Measurements from ENCODE around the gene MTG1. TPM values are rescaled to one million over a fixed set of nuclear protein-coding genes. Genes with fewer than 3 reads are reported as not detected.

MTG1 gene, protein sequence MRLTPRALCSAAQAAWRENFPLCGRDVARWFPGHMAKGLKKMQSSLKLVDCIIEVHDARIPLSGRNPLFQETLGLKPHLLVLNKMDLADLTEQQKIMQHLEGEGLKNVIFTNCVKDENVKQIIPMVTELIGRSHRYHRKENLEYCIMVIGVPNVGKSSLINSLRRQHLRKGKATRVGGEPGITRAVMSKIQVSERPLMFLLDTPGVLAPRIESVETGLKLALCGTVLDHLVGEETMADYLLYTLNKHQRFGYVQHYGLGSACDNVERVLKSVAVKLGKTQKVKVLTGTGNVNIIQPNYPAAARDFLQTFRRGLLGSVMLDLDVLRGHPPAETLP
- polyA plus RNA-seq (ENCODE audit: low read depth in 6 of 6) = 10 to 100 TPM; 41.1 to 82.6 (median 47.3) TPM

DNA sequence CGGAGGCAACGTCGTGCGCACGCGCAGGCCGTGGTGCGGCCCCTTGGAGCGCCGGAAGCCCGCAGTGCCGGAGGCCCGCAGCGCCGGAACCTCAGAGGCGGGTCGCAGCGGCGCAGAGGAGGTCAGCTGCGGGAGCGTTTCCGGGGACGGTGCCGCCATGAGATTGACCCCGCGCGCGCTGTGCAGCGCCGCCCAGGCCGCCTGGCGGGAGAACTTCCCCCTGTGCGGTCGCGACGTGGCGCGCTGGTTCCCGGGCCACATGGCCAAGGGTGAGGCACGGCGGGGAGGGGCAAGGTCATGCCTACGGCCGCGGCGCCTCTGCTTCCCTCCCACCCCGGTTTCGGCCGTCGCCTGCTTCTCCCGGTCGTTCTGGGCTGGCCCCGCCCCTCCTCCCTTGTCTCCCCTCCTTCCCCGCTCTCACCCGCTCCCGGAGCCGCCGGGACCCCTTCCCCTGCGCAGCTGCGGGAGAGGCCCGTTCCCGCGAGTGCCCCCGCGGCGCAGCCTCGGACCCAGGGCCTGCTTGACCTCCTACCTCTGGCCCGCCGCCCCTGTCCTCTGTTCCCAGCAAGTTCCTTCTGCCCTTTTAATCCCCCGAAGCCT lies at the start of gene MTG1:
Gene MTG1 (plus strand): TSS at position 94 of the 600 bp plus-strand sequence. CDS start 64 bp downstream, at position 158.
- Mint-ChIP-seq H3K27me3 (no peaks in the 10 kb centered on the region), H3K4me3 (peak within 1 kb of the TSS; percentile 82 to 95 (median 90)), H3K36me3 (no peaks in the 10 kb centered on the region), H3K27ac (peak within 1 kb of the TSS; percentile 72 to 95 (median 90)), H3K9me3 (no peaks in the 10 kb centered on the region), H3K4me1 (peaks cover 35 to 62% (median 57%) of the 10 kb centered on the region in 3 donors)
- peak; percentile 94 for DNase-seq
- peak; percentile 63 to 67 for ATAC-seq (ENCODE audit: low read depth in 2 of 2)

DNA sequence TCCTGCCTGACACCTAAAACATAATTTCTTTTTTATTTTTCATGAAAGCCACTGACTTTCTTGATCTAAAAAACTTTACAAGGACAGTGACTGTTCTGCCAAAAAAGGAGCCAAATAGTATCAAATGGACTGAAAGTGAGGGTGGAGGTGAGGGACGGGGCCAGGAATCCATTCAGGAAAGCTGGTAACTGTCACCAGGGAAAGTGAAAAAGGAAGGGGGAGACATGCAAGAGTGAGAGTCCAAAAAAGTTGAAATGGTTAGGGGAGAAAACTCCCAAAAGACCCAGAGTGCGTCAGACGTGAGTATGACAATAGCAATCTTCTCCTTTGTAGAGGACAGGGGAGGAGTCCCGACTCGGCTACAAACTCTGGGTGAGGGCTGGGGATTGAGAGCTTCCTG lies 49.7 kb upstream of the MTG1 start:
- no peaks in the 10 kb centered on the region for H3K36me3 Mint-ChIP-seq
- peaks cover 36 to 59% (median 53%) of the 10 kb centered on the region in 3 donors for H3K27me3 Mint-ChIP-seq
- no peak for ATAC-seq (ENCODE audit: low read depth in 2 of 2)
- DNase-seq = no peak
- H3K4me1 Mint-ChIP-seq = peaks cover 10 to 21% (median 13%) of the 10 kb centered on the region in 3 donors
- H3K9me3 Mint-ChIP-seq = peaks cover 0 to 3% (median 0%) of the 10 kb centered on the region in 7 donors
- no peak overlapping the region for H3K4me3 Mint-ChIP-seq
- no peak overlapping the region for H3K27ac Mint-ChIP-seq

DNA sequence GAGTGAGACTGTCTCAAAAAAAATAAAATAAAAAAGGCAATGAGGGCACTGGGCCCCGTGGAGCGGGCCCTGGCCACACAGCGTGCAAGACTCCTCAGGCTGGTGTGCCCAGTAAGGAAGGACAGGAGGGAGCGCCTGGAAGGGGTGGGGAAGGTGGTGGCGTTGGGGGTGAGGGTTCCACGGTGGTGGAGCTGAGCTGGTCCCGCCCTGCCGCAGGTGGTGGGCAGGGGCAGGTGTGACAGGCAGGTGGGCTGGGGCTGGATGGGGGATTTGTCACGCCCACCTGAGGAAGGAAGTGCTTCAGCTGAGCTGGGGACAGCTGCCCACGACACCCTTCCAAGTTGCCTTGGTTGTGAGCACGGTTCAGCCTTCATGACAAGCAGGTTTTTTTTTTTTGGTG lies 47.5 kb upstream of the MTG1 start:
- Mint-ChIP-seq H3K9me3 (peaks cover 0 to 3% (median 0%) of the 10 kb centered on the region in 7 donors), H3K4me1 (peaks cover 10 to 24% (median 14%) of the 10 kb centered on the region in 3 donors), H3K36me3 (no peaks in the 10 kb centered on the region), H3K27ac (no peak overlapping the region), H3K4me3 (no peak overlapping the region), H3K27me3 (peaks cover 31 to 54% (median 53%) of the 10 kb centered on the region in 3 donors)
- DNase-seq (no peak), ATAC-seq (ENCODE audit: low read depth in 2 of 2) (no peak)

DNA sequence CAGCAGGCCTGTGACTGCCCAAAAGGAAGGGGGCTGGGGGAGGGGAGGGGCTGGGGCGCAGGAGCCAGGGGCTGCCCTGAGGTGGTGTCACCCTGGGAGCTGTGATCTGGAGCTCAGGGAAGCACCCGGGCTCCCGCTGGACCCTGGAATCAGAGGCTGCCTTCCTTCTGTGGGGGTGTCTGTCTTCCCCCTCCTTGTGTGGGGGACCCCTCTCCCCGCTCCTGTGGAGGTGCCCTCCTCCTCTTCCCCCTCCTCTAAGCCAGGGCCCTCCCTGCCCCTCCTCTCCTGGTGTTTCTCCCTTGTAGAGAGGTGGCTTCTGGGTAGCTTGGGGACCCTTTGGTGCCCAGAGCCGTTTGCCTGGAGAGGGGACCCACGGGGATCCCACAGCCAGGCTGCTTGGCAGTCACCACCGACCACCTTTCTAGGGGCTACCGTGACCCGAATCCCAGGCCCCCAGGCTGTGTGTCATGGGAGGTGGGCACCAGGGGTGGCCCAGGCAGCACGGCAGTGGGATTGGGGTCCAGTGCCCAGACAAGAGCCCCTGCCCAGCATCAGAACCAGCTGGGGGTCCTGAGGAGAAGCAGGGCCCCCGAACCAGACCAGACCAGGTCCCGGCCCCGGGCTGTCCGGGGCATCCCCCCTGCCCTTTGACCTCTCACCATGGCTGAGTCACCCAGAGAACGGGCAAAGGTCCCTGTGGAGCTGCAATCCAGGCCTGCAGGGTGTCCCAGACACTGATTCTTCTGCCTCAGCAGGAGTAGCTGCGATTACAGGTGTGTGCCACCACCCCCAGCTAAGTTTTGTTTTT lies 46.0 kb upstream of the MTG1 start:
- Mint-ChIP-seq H3K9me3 (peaks cover 0 to 3% (median 0%) of the 10 kb centered on the region in 7 donors), H3K36me3 (no peaks in the 10 kb centered on the region), H3K27me3 (peaks cover 23 to 44% (median 44%) of the 10 kb centered on the region in 3 donors), H3K27ac (no peak overlapping the region), H3K4me1 (peaks cover 10 to 24% (median 14%) of the 10 kb centered on the region in 3 donors), H3K4me3 (no peak overlapping the region)
- ATAC-seq (ENCODE audit: low read depth in 2 of 2) (no peak), DNase-seq (no peak)

DNA sequence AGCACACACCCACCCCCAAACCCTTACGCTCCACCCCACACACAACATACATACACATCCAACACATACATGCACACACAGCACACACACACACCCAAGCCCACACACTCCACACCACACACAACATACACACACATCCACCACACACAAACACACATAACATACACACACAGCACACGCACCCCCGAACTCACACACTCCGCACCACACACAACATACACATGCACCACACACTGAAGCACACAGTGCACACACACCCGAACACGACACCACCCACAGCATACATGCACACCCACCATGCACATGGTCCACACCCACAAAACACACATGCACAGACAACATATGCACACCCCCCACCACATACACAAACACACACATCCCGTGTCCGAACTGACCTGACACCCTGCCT lies 44.8 kb upstream of the MTG1 start:
- H3K4me3 Mint-ChIP-seq = peak overlapping the region in 1 of 8 donors; percentile 10
- no peaks in the 10 kb centered on the region for H3K36me3 Mint-ChIP-seq
- ATAC-seq (ENCODE audit: low read depth in 2 of 2) = no peak
- H3K9me3 Mint-ChIP-seq = peaks cover 0 to 3% (median 0%) of the 10 kb centered on the region in 7 donors
- no peak for DNase-seq
- peaks cover 14 to 35% (median 35%) of the 10 kb centered on the region in 3 donors for H3K27me3 Mint-ChIP-seq
- H3K4me1 Mint-ChIP-seq = peaks cover 10 to 24% (median 14%) of the 10 kb centered on the region in 3 donors
- H3K27ac Mint-ChIP-seq = peak overlapping the region in 1 of 6 donors; percentile 14

DNA sequence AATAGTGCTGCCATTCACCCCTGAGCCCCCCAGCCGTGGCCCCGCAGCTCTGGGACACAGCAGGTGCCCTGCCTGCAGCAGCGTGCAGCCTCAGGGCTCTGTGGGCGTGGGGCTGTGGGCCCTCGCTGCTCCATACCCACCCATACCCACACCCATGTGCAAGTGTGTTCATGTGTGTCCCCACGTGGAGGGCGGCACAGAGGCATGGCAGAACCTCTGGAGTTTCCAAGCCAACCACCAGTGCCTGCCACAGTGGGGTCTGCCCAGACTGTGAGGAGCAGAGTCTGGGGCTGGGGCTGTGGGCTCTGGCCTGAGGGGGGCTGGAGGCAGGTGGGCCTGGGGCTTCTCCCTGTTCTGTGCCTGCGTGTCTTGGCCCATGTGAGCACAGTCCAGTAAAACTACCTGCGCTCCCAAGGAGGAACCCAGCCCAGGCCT lies 44.4 kb upstream of the MTG1 start:
- peaks cover 12 to 30% (median 30%) of the 10 kb centered on the region in 3 donors for H3K27me3 Mint-ChIP-seq
- no peak for DNase-seq
- H3K4me3 Mint-ChIP-seq = no peak overlapping the region
- no peak overlapping the region for H3K27ac Mint-ChIP-seq
- H3K9me3 Mint-ChIP-seq = peaks cover 0 to 3% (median 0%) of the 10 kb centered on the region in 7 donors
- no peak for ATAC-seq (ENCODE audit: low read depth in 2 of 2)
- no peaks in the 10 kb centered on the region for H3K36me3 Mint-ChIP-seq
- peaks cover 10 to 24% (median 14%) of the 10 kb centered on the region in 3 donors for H3K4me1 Mint-ChIP-seq

DNA sequence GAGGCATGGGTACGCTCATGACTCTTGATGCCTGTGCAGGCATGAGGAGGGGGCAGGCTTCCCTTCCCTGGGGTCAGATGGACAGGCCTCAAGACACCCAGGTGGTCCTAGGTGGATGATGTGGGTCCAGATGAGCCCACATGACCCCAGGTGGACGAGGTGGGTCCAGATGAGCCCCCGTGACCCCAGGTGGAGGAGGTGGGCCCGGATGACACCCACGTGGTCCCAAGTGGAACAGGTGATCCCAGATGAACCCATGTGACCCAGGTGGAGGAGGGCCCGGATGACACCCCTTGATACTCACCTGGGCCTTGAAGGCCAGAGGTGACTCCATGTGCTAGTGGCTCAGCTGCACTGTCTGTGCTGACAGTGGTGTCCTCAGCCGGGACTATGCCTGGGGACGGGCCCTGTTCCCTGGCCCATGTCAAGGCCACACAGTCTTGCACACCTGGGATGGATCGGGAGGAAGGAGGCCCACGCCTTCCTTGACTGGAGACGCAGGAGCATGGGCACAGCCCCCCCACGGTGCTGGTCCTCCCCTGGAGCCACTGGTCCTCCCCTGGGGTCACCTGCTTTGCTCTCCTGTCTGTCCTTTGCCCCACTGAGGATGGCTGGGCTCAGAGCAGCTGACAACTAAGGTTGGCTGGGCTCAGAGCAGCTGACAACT lies 43.5 kb upstream of the MTG1 start:
- Mint-ChIP-seq H3K27me3 (peaks cover 10 to 22% (median 22%) of the 10 kb centered on the region in 3 donors), H3K4me3 (no peak overlapping the region), H3K27ac (peak overlapping the region in 1 of 6 donors; percentile 32), H3K9me3 (peaks cover 0 to 1% (median 0%) of the 10 kb centered on the region in 7 donors), H3K4me1 (peaks cover 10 to 20% (median 14%) of the 10 kb centered on the region in 3 donors), H3K36me3 (no peaks in the 10 kb centered on the region)
- no peak for DNase-seq
- ATAC-seq (ENCODE audit: low read depth in 2 of 2) = no peak

DNA sequence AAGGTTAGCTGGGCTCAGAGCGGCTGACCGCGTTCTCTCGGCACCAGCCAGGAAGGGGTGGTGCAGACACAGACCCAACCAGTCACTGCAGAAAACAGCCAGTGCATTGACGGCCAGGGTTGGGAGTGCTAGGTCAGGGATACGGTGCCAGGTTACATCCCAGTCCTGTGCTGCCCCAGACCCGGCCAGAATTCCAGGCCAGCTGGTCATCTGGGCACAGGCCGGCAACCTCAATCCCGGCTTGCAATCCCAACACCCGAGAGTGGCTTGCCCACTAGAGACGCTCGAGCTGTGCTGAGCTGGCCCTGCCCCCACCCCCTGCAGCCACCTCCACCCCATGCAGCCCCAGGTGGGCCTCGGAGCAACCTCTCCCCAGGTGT lies 43.0 kb upstream of the MTG1 start:
- H3K27ac Mint-ChIP-seq = no peak overlapping the region
- H3K36me3 Mint-ChIP-seq = no peaks in the 10 kb centered on the region
- no peak for ATAC-seq (ENCODE audit: low read depth in 2 of 2)
- DNase-seq = no peak
- H3K4me3 Mint-ChIP-seq = no peak overlapping the region
- peaks cover 10 to 20% (median 10%) of the 10 kb centered on the region in 3 donors for H3K4me1 Mint-ChIP-seq
- peaks cover 5 to 17% (median 17%) of the 10 kb centered on the region in 3 donors for H3K27me3 Mint-ChIP-seq
- H3K9me3 Mint-ChIP-seq = no peaks in the 10 kb centered on the region

DNA sequence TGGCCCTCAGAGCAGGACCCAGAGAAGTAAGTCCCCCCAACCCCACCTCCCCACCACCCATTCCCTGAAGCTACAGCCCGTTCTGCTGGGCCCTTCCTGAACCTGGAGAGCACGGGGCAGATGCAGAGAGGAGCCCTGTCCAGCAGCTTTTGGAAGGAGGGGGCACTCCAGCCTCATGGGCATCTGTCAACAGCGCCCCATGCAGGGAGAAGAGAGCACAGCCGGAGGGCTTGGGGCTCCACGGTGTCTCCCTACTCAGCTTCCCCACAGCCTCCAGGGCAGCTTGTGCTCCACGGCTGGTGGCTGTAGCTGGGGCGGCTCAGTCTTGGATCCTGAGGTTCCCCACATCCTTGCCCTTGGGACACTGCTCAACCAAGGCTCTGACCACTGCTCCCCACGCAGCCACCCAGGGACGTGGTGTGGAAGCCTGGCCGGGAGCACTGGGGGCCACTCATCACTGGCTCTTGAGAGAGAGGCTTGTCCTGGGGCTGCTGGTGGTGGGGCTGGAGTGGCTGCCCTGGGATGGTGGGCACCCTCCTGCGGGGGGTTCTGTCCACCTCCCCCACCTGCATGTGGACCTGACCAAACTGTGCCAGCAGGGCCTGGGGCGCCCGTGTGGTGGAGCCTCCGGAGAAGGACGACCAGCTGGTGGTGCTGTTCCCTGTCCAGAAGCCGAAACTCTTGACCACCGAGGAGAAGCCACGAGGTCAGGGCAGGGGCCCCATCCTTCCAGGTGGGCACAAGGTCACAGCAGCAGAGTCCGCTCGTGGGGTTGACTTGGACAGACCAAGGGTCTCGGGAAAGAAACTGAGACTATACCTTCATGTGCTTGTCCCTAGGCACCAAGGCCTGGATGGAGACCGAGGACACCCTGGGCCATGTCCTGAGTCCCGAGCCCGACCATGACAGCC lies 42.3 kb upstream of the MTG1 start:
- DNase-seq = no peak
- no peaks in the 10 kb centered on the region for H3K36me3 Mint-ChIP-seq
- peaks cover 5 to 10% (median 10%) of the 10 kb centered on the region in 3 donors for H3K27me3 Mint-ChIP-seq
- peaks cover 10 to 17% (median 13%) of the 10 kb centered on the region in 3 donors for H3K4me1 Mint-ChIP-seq
- no peaks in the 10 kb centered on the region for H3K9me3 Mint-ChIP-seq
- ATAC-seq (ENCODE audit: low read depth in 2 of 2) = no peak
- H3K4me3 Mint-ChIP-seq = no peak overlapping the region
- no peak overlapping the region for H3K27ac Mint-ChIP-seq

DNA sequence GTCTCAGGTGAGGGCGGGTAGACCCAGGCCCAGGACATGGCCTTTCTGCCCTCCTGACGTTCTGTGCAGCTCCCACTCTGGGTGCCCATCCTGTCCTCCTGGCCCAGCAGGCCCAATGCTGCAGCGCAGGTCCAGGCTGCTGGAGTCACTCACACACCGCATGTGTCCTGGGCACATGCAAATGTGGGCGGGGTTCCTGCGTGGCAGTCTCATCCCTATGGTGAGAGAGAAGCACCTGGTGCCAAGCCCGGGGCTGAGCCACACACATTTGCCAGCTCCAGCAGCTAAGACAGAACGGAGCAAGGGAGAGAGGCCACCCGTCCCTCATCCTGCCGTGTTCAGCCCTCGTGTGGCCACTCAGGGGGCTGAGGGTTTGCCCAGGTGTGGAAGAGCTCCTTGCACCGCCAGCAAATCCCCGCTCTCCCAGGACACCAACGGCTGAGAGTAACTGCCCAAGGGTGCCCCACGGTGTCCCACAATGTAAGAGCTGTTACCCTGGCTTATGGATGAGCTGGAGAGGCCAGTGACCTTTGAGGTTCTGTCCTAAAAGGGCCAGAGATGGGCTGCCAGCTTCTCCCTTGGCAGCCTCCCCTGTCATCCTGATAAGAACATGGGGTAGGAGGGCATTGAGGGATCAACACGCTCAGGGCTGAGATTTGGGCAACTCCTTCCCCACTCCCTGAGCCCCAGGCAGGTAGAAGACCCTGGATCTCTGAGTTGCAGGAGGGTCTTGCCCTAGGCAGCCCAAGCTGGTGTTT lies 40.6 kb upstream of the MTG1 start:
- Mint-ChIP-seq H3K9me3 (no peaks in the 10 kb centered on the region), H3K36me3 (no peaks in the 10 kb centered on the region), H3K4me1 (peaks cover 10 to 17% (median 12%) of the 10 kb centered on the region in 3 donors), H3K27me3 (peaks cover 5 to 9% (median 8%) of the 10 kb centered on the region in 3 donors), H3K4me3 (no peak overlapping the region), H3K27ac (no peak overlapping the region)
- no peak for ATAC-seq (ENCODE audit: low read depth in 2 of 2)
- DNase-seq = no peak

DNA sequence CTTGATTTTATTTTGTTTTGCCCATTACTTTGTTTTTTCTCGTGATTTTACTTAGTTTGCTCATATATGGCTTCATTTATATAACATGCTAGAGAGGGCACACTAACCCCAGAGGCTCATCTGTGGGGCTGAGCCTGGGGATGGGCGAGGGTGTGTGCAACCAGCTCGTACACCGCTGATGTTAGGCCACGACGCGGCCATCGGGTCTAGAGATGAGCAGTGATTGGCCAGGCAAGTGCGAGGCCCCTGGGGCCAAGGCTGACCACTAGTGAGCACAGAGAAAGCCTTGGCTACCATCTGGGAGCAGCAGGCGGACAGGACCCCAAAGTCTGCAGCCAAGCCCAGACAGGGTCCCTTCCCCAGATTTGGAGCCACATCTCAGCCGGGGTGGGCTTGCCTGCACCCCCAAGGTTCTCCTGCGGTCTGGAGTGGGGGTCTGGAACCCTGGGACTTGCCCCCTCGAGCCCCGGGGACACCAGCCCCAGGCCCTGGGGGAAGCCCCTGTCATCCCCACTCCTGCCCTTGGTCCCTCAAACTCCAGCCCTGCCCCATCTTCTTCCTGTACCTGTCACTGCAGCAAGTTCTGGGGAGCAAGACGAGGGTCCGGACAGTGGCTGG lies 39.9 kb upstream of the MTG1 start:
- H3K9me3 Mint-ChIP-seq = no peaks in the 10 kb centered on the region
- H3K27ac Mint-ChIP-seq = no peak overlapping the region
- no peak overlapping the region for H3K4me3 Mint-ChIP-seq
- DNase-seq (no peak), ATAC-seq (ENCODE audit: low read depth in 2 of 2) (no peak)
- H3K4me1 Mint-ChIP-seq = peaks cover 8 to 14% (median 9%) of the 10 kb centered on the region in 3 donors
- no peaks in the 10 kb centered on the region for H3K36me3 Mint-ChIP-seq
- peaks cover 3 to 5% (median 4%) of the 10 kb centered on the region in 3 donors for H3K27me3 Mint-ChIP-seq
